Neural progenitor cell (in vitro differentiated cells): ENCODE measurements around the gene GSTM4. TPM values are rescaled to one million over a fixed set of nuclear protein-coding genes. Genes with fewer than 3 reads are reported as not detected.

Experiments
- DNase-seq: peaks from one replicate; pipeline ENCODE4 v3.0.0-alpha.2; 2016; ENCODE audit warnings: low spot score
- H2AFZ ChIP-seq: fragments of 200-600 bp; sonication (generic); replicated peaks from 2 replicates; pipeline ENCODE4 v1.6.1; 2016; ENCODE audit warnings: antibody characterized with exemption
- H3F3A ChIP-seq: fragments of 200-600 bp; sonication (generic); 2 replicates; pipeline ENCODE4 v1.6.1; 2016; ENCODE audit warnings: antibody characterized with exemption, low read depth
- H3K27ac ChIP-seq: fragments of 200-600 bp; sonication (generic); 2 replicates; pipeline ENCODE4 v1.5.1; 2016; ENCODE audit warnings: mild to moderate bottlenecking
- H3K27me3 ChIP-seq: fragments of 200-600 bp; sonication (generic); 2 replicates; pipeline ENCODE4 v1.6.1; 2016; ENCODE audit warnings: mild to moderate bottlenecking, moderate library complexity
- H3K36me3 ChIP-seq: fragments of 200-600 bp; sonication (generic); 2 replicates; pipeline ENCODE4 v1.5.1; 2016
- H3K4me1 ChIP-seq: fragments of 200-600 bp; sonication (generic); 2 replicates; pipeline ENCODE4 v1.6.1; 2016; ENCODE audit warnings: mixed run types
- H3K4me2 ChIP-seq: fragments of 200-600 bp; sonication (generic); 2 replicates; pipeline ENCODE4 v1.6.1; 2016
- H3K4me3 ChIP-seq: fragments of 200-600 bp; sonication (generic); 2 replicates; pipeline ENCODE4 v1.5.1; 2016
- H3K79me2 ChIP-seq: fragments of 200-600 bp; sonication (generic); 2 replicates; pipeline ENCODE4 v1.6.1; 2016; ENCODE audit warnings: low read depth
- H3K9ac ChIP-seq: fragments of 200-600 bp; sonication (generic); 2 replicates; pipeline ENCODE4 v1.6.1; 2016
- H3K9me3 ChIP-seq: fragments of 200-600 bp; sonication (generic); 2 replicates; pipeline ENCODE4 v1.5.1; 2016; ENCODE audit warnings: low read depth
- H4K20me1 ChIP-seq: fragments of 200-600 bp; sonication (generic); 2 replicates; pipeline ENCODE4 v1.6.1; 2016; ENCODE audit warnings: low read depth
- H3K27ac Mint-ChIP-seq: 3 replicates; pipeline ENCODE4 v1.8.0; 2021; ENCODE audit warnings: mixed read lengths
- H3K27me3 Mint-ChIP-seq: 2 replicates; pipeline ENCODE4 v1.8.0; 2022; ENCODE audit warnings: low read depth, mild to moderate bottlenecking, inconsistent platforms, moderate library complexity, mixed read lengths; ENCODE audit not compliant: insufficient read depth
- H3K36me3 Mint-ChIP-seq: 3 replicates; pipeline ENCODE4 v1.8.0; 2021; ENCODE audit warnings: mixed read lengths
- H3K4me1 Mint-ChIP-seq: 3 replicates; pipeline ENCODE4 v1.8.0; 2021; ENCODE audit warnings: mixed read lengths
- H3K4me3 Mint-ChIP-seq: 3 replicates; pipeline ENCODE4 v1.8.0; 2021; ENCODE audit warnings: mild to moderate bottlenecking, moderate library complexity, mixed read lengths
- H3K9me3 Mint-ChIP-seq: 3 replicates; pipeline ENCODE4 v1.8.0; 2020; ENCODE audit warnings: mixed read lengths
- EZH2 ChIP-seq: fragments of 200-600 bp; sonication (generic); IDR thresholded peaks from 2 replicates; pipeline ENCODE4 v1.6.1; 2017; ENCODE audit warnings: antibody characterized with exemption, mild to moderate bottlenecking, moderate library complexity
- EZH2phosphoT487 ChIP-seq: fragments of 200-600 bp; sonication (generic); IDR thresholded peaks from 2 replicates; pipeline ENCODE4 v1.6.1; 2017; ENCODE audit warnings: antibody characterized with exemption
- total RNA-seq: library from RNA; depleted of rRNA; stranded (reverse); fragments of >200 nt; gene quantifications from 2 replicates; pipeline ENCODE4 v1.2.3, GENCODE V29; 2015; ENCODE audit warnings: low replicate concordance
- TF ChIP-seq, protein P1 (sequence below): fragments of 200-600 bp; sonication (generic); IDR thresholded peaks from 2 replicates; pipeline ENCODE4 v1.5.1; 2017; ENCODE audit warnings: antibody characterized with exemption, mild to moderate bottlenecking

GSTM4 gene
- total RNA-seq, 1 donor from 2014 or later = 4.3 TPM

DNA sequence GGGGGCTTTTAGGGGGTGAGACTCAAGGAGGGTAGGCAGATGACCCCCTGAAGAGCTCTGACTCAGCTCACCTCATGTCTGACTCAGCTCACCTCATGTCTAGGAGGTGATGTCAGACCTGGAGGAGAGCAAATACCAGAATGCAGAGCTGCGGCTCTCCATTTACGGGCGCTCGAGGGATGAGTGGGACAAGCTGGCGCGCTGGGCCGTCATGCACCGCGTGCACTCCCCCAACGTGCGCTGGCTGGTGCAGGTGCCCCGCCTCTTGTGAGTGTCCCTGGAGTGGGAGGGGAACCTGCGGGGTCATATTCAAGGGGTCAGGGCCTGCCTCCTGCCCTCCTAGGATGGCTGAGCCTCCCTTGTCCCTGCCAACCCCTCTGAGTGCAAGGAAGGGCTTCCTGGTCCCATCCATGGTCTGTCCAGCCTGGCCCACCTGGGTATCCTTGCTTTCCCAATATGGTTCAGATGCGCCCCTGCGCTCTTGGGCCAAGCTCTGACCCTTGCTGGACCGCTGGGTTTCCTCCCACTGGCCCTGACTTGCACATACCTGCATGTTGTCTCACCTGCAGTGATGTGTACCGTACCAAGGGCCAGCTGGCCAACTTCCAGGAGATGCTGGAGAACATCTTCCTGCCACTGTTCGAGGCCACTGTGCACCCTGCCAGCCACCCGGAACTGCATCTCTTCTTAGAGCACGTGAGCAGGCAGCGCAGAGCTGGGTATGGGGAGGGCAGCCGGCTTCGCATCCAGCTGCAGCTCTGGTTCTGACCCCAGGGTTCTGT is 27.2 kb upstream of the GSTM4 start:
- Histone ChIP-seq H3K4me2 (no peak overlapping the region), H3K9me3 (no peaks in the 10 kb centered on the region), H3K36me3 (no peaks in the 10 kb centered on the region), H2AFZ (no peak overlapping the region), H3K27me3 (no peaks in the 10 kb centered on the region), H3F3A (peaks cover 9% of the 10 kb centered on the region), H3K79me2 (peaks cover 12% of the 10 kb centered on the region), H3K4me3 (no peak overlapping the region), H3K4me1 (peaks cover 12% of the 10 kb centered on the region), H3K9ac (no peak overlapping the region), H4K20me1 (peaks cover 15% of the 10 kb centered on the region), H3K27ac (no peak overlapping the region)
- Mint-ChIP-seq H3K9me3 (no peaks in the 10 kb centered on the region), H3K27me3 (peaks cover 2% of the 10 kb centered on the region), H3K4me3 (no peak overlapping the region), H3K4me1 (peaks cover 6% of the 10 kb centered on the region), H3K27ac (no peak overlapping the region), H3K36me3 (peaks cover 24% of the 10 kb centered on the region)
- no peak for DNase-seq
- no peak for TF ChIP-seq EZH2phosphoT487
- TF ChIP-seq EZH2 = no peak
- TF ChIP-seq, protein P1, sequence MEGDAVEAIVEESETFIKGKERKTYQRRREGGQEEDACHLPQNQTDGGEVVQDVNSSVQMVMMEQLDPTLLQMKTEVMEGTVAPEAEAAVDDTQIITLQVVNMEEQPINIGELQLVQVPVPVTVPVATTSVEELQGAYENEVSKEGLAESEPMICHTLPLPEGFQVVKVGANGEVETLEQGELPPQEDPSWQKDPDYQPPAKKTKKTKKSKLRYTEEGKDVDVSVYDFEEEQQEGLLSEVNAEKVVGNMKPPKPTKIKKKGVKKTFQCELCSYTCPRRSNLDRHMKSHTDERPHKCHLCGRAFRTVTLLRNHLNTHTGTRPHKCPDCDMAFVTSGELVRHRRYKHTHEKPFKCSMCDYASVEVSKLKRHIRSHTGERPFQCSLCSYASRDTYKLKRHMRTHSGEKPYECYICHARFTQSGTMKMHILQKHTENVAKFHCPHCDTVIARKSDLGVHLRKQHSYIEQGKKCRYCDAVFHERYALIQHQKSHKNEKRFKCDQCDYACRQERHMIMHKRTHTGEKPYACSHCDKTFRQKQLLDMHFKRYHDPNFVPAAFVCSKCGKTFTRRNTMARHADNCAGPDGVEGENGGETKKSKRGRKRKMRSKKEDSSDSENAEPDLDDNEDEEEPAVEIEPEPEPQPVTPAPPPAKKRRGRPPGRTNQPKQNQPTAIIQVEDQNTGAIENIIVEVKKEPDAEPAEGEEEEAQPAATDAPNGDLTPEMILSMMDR = no peak

GRCh38 chr1:109629372-109630030 is 26.4 kb upstream of the GSTM4 start:
- no peak overlapping the region for H3K27ac ChIP-seq
- no peaks in the 10 kb centered on the region for H3K9me3 Mint-ChIP-seq
- peak overlapping the region; percentile 13 for H3K27ac Mint-ChIP-seq
- H3K4me1 ChIP-seq = peaks cover 12% of the 10 kb centered on the region
- peaks cover 5% of the 10 kb centered on the region for H3K4me1 Mint-ChIP-seq
- H3K27me3 Mint-ChIP-seq = peaks cover 2% of the 10 kb centered on the region
- H2AFZ ChIP-seq = no peak overlapping the region
- no peak overlapping the region for H3K4me3 ChIP-seq
- peaks cover 9% of the 10 kb centered on the region for H3F3A ChIP-seq
- H3K79me2 ChIP-seq = peaks cover 5% of the 10 kb centered on the region
- no peaks in the 10 kb centered on the region for H3K9me3 ChIP-seq
- no peaks in the 10 kb centered on the region for H3K27me3 ChIP-seq
- peaks cover 9% of the 10 kb centered on the region for H4K20me1 ChIP-seq
- H3K9ac ChIP-seq = no peak overlapping the region
- no peak for DNase-seq
- no peak overlapping the region for H3K4me3 Mint-ChIP-seq
- H3K36me3 Mint-ChIP-seq = peaks cover 24% of the 10 kb centered on the region
- no peak overlapping the region for H3K4me2 ChIP-seq
- no peaks in the 10 kb centered on the region for H3K36me3 ChIP-seq
- no peak for TF ChIP-seq EZH2
- no peak for TF ChIP-seq EZH2phosphoT487
- TF ChIP-seq, protein P1 = no peak

- no peaks in the 10 kb centered on the region for H3K9me3 ChIP-seq
- no peaks in the 10 kb centered on the region for H3K79me2 ChIP-seq
- Mint-ChIP-seq H3K27ac (peak overlapping the region; percentile 13), H3K4me3 (no peak overlapping the region), H3K27me3 (peaks cover 2% of the 10 kb centered on the region), H3K9me3 (no peaks in the 10 kb centered on the region), H3K36me3 (peaks cover 24% of the 10 kb centered on the region), H3K4me1 (peaks cover 6% of the 10 kb centered on the region)
- H3K4me2 ChIP-seq = no peak overlapping the region
- peaks cover 2% of the 10 kb centered on the region for H4K20me1 ChIP-seq
- peak; percentile 53 for DNase-seq
- no peak overlapping the region for H2AFZ ChIP-seq
- H3K9ac ChIP-seq = no peak overlapping the region
- H3K4me3 ChIP-seq = no peak overlapping the region
- peaks cover 9% of the 10 kb centered on the region for H3F3A ChIP-seq
- H3K4me1 ChIP-seq = peaks cover 12% of the 10 kb centered on the region
- no peaks in the 10 kb centered on the region for H3K27me3 ChIP-seq
- no peaks in the 10 kb centered on the region for H3K36me3 ChIP-seq
- no peak overlapping the region for H3K27ac ChIP-seq
- TF ChIP-seq EZH2 = no peak
- TF ChIP-seq EZH2phosphoT487 = no peak
- TF ChIP-seq, protein P1 = peak; percentile 58
Observed at GRCh38 chr1:109630081-109630897, 25.6 kb upstream of the GSTM4 start.
